ENCODE measurements around the gene C2orf78.
"Not testable (repeated sequence)": the region's sequence is repeated elsewhere in the genome, so short reads cannot be mapped to it uniquely, and the experiment has no call there.

DNA sequence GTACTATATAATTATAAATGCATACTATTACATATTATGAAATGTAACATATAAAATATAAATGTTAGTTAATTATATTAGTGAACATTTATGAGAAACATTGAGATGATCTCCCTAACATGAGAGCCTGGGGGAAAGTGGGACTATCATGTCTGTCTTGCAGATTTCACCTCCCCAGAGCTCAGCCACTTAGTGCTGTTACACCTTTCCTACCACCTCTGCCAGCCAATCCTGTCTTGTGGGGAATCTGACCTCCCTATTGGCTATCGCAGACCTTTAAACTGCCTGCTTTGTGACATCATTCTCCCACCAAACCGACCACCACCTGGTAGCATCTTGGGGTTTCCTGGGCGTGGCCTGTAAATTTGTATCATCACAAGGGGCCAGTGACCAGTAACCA, at the start of gene C2orf78:
- TF ChIP-seq, protein P1, sequence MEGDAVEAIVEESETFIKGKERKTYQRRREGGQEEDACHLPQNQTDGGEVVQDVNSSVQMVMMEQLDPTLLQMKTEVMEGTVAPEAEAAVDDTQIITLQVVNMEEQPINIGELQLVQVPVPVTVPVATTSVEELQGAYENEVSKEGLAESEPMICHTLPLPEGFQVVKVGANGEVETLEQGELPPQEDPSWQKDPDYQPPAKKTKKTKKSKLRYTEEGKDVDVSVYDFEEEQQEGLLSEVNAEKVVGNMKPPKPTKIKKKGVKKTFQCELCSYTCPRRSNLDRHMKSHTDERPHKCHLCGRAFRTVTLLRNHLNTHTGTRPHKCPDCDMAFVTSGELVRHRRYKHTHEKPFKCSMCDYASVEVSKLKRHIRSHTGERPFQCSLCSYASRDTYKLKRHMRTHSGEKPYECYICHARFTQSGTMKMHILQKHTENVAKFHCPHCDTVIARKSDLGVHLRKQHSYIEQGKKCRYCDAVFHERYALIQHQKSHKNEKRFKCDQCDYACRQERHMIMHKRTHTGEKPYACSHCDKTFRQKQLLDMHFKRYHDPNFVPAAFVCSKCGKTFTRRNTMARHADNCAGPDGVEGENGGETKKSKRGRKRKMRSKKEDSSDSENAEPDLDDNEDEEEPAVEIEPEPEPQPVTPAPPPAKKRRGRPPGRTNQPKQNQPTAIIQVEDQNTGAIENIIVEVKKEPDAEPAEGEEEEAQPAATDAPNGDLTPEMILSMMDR (IDR thresholded peaks at IDR 0.05) = not testable (repeated sequence)
- TF ChIP-seq GATA2 (CRISPR knock-in tag; IDR thresholded peaks at IDR 0.05); TEAD4 (IDR thresholded peaks at IDR 0.05; ENCODE audit: borderline replicate concordance, insufficient read depth); RXRA (IDR thresholded peaks at IDR 0.05; ENCODE audit: borderline replicate concordance, low read depth); EP300 (IDR thresholded peaks at IDR 0.05; ENCODE audit: borderline replicate concordance in 1 of 2, low read depth in 1 of 2, low read length in 1 of 2); FOXJ3 (CRISPR knock-in tag; IDR thresholded peaks at IDR 0.05); EZH2phosphoT487 (IDR thresholded peaks at IDR 0.05; ENCODE audit: borderline replicate concordance, low read depth); RAD21 (IDR thresholded peaks at IDR 0.05; ENCODE audit: low read length); JUND (IDR thresholded peaks at IDR 0.05); RFX5 (IDR thresholded peaks at IDR 0.05; ENCODE audit: low read length): not testable (repeated sequence)
- TF ChIP-seq, protein P2, sequence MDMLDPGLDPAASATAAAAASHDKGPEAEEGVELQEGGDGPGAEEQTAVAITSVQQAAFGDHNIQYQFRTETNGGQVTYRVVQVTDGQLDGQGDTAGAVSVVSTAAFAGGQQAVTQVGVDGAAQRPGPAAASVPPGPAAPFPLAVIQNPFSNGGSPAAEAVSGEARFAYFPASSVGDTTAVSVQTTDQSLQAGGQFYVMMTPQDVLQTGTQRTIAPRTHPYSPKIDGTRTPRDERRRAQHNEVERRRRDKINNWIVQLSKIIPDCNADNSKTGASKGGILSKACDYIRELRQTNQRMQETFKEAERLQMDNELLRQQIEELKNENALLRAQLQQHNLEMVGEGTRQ (IDR thresholded peaks at IDR 0.05; ENCODE audit: borderline replicate concordance, low read depth, low read length) = not testable (repeated sequence)
- TF ChIP-seq, protein P3, sequence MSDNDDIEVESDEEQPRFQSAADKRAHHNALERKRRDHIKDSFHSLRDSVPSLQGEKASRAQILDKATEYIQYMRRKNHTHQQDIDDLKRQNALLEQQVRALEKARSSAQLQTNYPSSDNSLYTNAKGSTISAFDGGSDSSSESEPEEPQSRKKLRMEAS (IDR thresholded peaks at IDR 0.05; ENCODE audit: low read depth) = not testable (repeated sequence)
